MM.1S (cell line): ENCODE measurements around the gene ID2.

ENCODE experiments used
- CTCF ChIP-seq: fragments of 300-600 bp; sonication (generic); IDR thresholded peaks from 2 replicates; pipeline ENCODE4 v1.5.1; 2016; ENCODE audit warnings: antibody characterized with exemption, low read length, mixed read lengths
- EZH2 ChIP-seq: fragments of 300-600 bp; sonication (generic); optimal IDR thresholded peaks from 2 replicates; pipeline ENCODE3; 2017; ENCODE audit warnings: low read depth, mild to moderate bottlenecking, antibody characterized with exemption, low read length, mixed read lengths
- EZH2phosphoT487 ChIP-seq: fragments of 300-600 bp; sonication (generic); IDR thresholded peaks from 2 replicates; pipeline ENCODE4 v1.6.1; 2018; ENCODE audit warnings: antibody characterized with exemption, low read length

- TF ChIP-seq EZH2 (no peak), CTCF (no peak), EZH2phosphoT487 (no peak)
Measured at GRCh38 chr2:8672940-8673339, 8.9 kb upstream of the ID2 start.
